Liver (tissue), 3 donors: Measurements from ENCODE around the gene ECM2.

Experiments
- ATF3 ChIP-seq: IDR thresholded peaks from 2 replicates; pipeline ENCODE4 v1.6.1; 2016; ENCODE audit warnings: antibody characterized with exemption
- CTCF ChIP-seq: fragments of 150-350 bp; IDR thresholded peaks from 2 replicates; pipeline ENCODE4 v1.5.1; 2017; ENCODE audit warnings: improper control_type of control experiment, low read depth, low read length; ENCODE audit not compliant: missing input control
- JUND ChIP-seq, 2 donors: IDR thresholded peaks; 2 replicates each; pipeline ENCODE4 v1.6.1; 2016; ENCODE audit warnings: antibody characterized with exemption in 2 of 2
- MAX ChIP-seq: IDR thresholded peaks from 2 replicates; pipeline ENCODE4 v1.6.1; 2016; ENCODE audit warnings: antibody characterized with exemption
- RAD21 ChIP-seq, 2 donors: IDR thresholded peaks; 2 replicates each; pipeline ENCODE4 v1.6.1; 2016; ENCODE audit warnings: antibody characterized with exemption in 2 of 2, mild to moderate bottlenecking in 2 of 2
- TAF1 ChIP-seq: conservative IDR thresholded peaks from 2 replicates; pipeline ENCODE4 v1.6.1; 2016; ENCODE audit warnings: antibody characterized with exemption, mild to moderate bottlenecking
- YY1 ChIP-seq: IDR thresholded peaks from 2 replicates; pipeline ENCODE4 v1.6.1; 2016; ENCODE audit warnings: antibody characterized with exemption, mild to moderate bottlenecking
- donor health status: healthy.
- donor health status: healthy.

- TF ChIP-seq CTCF, result no peak
- no peak for TF ChIP-seq RAD21 (IDR thresholded peaks at IDR 0.05)
- no peak for TF ChIP-seq YY1
- TF ChIP-seq ATF3, result no peak
- no peak for TF ChIP-seq JUND (IDR thresholded peaks at IDR 0.05)
- TF ChIP-seq MAX, result no peak
- TF ChIP-seq TAF1, result no peak
These were observed 40.9 kb downstream of the ECM2 start for GRCh38 chr9:92494856-92495255.
